LNCAP (cell line): ENCODE results near the gene RARA.

Source experiments
- CTCF ChIP-seq: fragments of 450-650 bp; IDR thresholded peaks from 2 replicates; pipeline ENCODE4 v1.5.1; 2017; ENCODE audit warnings: mild to moderate bottlenecking

The RARA gene

DNA sequence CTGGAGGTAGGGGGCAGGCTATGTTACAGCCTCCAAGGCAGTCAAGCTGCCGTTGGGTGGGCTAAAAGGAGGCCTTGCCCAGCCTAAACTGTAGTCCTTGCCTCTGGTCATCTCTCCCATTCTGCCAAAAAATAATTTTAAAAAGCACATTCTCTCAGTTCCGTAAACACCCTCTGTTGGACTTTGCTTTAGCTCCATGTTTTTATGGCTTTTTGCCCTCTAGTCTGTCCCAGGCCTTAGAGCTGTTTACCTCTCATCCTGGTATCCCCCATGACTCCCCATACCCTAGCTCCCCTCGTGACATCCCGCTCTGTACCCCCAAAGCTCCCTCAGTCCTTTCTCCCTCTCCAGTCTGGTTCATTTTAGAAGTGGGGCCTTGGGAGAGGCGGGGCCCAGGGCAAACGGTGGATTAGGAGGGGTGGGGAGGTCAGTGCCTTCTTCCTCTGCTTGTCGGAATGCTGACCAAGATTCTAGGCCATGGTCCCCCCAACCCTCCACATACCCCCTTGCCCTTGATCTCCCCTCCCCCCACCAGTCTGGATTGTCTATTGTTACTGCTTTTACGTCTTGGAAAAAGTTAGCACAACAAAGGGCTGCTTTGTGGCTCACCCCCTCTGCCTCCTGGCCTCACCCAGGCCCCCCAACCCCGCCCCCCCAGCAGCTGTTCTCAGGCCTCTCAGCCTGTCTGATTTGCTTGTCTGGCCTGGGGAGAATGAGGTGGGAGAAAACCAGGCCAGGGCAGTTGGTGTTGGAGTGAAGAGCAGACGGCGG is 37.2 kb downstream of the RARA start:
- TF ChIP-seq CTCF: no peak

- no peak for TF ChIP-seq CTCF
These were observed 37.8 kb downstream of the RARA start for GRCh38 chr17:40346765-40347158.

DNA sequence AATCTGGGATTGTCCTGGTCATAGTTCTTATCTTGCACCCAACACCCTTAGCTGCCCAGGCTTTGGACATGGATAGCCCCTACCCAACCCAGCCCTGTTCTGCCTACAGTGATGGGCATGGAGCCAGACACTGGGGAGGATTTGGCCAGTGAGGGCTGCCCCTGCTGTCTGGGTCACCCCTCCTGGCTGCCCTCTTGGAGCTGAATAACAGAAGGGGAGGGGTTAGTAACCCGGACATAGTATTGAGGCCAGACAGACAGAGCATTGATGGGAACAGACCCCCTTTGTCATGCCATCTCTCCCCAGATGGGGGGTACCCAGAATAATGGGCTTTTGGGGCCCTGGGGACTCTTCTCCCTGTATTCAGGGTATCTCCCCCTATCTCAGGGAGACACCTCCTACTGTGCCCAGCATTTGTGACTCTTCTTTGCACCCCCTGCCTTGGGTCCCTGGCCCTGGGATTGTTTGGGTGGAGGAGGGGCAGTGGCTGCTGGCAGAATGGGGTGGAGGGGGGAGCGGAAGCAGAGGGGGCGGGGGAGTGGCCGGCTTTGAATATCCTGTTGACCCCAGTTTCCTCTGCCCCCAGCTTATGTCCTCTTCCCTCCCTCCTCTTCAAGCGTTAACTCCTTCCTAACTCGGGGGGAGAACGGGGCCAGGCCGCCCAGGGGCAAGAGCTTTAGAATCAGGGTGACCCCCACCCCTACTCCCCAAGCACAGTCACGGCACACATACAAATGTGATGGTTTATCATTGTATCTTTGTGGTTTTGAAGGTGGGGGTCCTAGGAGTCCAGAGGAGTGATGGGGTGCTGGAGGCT is 38.5 kb downstream of the RARA start:
- TF ChIP-seq CTCF: no peak

DNA sequence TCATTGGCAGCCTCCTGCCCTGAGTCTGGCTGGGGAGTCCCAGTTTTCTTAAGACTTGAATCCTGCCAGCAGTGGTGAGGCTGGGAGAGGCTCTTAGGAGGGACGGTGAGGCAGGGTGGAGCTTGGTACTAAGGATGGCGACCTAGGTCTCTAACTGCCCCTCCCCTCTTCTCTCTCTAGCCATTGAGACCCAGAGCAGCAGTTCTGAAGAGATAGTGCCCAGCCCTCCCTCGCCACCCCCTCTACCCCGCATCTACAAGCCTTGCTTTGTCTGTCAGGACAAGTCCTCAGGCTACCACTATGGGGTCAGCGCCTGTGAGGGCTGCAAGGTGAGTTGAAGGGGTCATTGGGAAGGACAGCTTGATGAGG is 39.1 kb downstream of the RARA start:
- no peak for TF ChIP-seq CTCF

- no peak for TF ChIP-seq CTCF
These were observed 39.8 kb downstream of the RARA start for GRCh38 chr17:40348562-40349476.

DNA sequence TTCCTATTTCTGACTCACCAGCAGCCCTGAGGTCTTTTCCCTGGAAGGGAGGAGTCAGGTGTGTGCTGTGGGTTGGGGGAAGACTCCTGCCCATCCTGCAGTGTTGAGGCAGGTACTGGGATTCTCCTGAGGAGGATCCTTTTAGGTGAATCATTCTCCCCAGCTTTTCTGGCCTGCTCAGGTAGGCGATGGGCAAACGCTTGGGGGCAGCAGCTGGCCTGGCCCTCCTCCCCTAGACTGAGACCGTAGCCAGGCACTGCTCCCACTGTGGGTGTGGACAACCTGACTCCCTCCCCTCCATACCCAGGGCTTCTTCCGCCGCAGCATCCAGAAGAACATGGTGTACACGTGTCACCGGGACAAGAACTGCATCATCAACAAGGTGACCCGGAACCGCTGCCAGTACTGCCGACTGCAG is 40.5 kb downstream of the RARA start:
- no peak for TF ChIP-seq CTCF

DNA sequence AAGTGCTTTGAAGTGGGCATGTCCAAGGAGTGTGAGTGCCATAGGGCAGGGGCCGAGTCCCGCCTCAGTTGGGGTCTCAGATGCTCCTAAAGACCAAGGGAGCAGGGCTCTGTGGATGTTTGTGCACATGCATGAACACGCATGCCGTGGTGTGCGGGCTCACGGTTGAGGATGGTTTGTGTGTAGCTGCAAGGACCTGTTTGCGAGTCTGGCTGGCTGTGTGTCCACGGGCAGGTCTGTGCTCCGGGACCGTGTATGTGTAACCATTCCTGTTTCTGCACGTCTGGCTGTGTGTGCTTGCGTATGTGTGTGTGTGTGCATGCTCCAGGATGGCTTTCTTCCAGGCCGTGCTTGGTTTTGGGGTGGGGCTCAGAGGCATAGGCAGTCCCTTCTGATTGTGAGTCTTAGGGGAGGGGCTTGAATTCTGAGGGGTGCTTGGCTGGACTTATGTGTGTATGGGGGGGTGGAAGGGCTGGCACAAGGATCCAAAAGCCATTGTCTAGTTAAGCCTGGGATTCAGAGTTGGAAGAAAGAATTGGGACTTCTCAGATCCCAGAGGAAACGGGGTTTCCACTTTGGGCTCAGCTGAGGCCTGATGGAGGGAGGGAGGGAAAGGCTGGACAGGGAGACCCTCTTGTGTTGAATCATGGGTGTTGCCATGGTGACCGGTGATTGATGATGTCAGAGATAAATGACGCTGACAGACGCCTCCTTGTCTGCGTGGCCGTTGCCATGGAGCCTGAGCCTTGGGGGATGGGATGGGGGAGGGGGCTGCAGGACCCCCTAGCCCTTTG is 41.1 kb downstream of the RARA start:
- no peak for TF ChIP-seq CTCF
